DOHH2 (cell line): ENCODE results near the gene P3R3URF.

Experiments
- H3F3A ChIP-seq: fragments of 200-600 bp; sonication (generic), shearing (Covaris generic); 2 replicates; pipeline ENCODE4 v1.6.0; 2016; ENCODE audit warnings: antibody characterized with exemption, mild to moderate bottlenecking; ENCODE audit not compliant: control insufficient read depth, insufficient read depth
- H3K27ac ChIP-seq: fragments of 200-600 bp; sonication (generic); 2 replicates; pipeline ENCODE4 v1.5.1; 2014; ENCODE audit warnings: low read depth, mild to moderate bottlenecking, low read length, moderate library complexity
- H3K27me3 ChIP-seq: fragments of 200-600 bp; sonication (generic); 2 replicates; pipeline ENCODE4 v1.6.1; 2014; ENCODE audit warnings: mild to moderate bottlenecking, low read length, mixed read lengths; ENCODE audit not compliant: control insufficient read depth
- H3K36me3 ChIP-seq: fragments of 200-600 bp; sonication (generic); 2 replicates; pipeline ENCODE4 v1.6.1; 2014; ENCODE audit warnings: mild to moderate bottlenecking, low read length, moderate library complexity, mixed read lengths; ENCODE audit not compliant: control insufficient read depth
- H3K4me1 ChIP-seq: fragments of 200-600 bp; sonication (generic); 2 replicates; pipeline ENCODE4 v1.6.1; 2014; ENCODE audit warnings: mild to moderate bottlenecking, low read length, mixed read lengths; ENCODE audit not compliant: control insufficient read depth
- H3K4me2 ChIP-seq: fragments of 200-600 bp; sonication (generic); 2 replicates; pipeline ENCODE4 v1.6.0; 2014; ENCODE audit warnings: mild to moderate bottlenecking, low read length, moderate library complexity
- H3K4me3 ChIP-seq: fragments of 200-600 bp; sonication (generic); 2 replicates; pipeline ENCODE4 v1.5.1; 2014; ENCODE audit warnings: mild to moderate bottlenecking, low read length, mixed read lengths
- H3K79me2 ChIP-seq: fragments of 200-600 bp; sonication (generic); 2 replicates; pipeline ENCODE4 v1.6.1; 2014; ENCODE audit warnings: mild to moderate bottlenecking, low read length, mixed read lengths; ENCODE audit not compliant: control insufficient read depth
- H3K9me2 ChIP-seq: fragments of 200-600 bp; sonication (generic); replicated peaks from 2 replicates; pipeline ENCODE4 v1.6.1; 2014; ENCODE audit warnings: mild to moderate bottlenecking, low read length, mixed read lengths; ENCODE audit not compliant: control insufficient read depth
- H3K9me3 ChIP-seq: fragments of 200-600 bp; sonication (generic); 2 replicates; pipeline ENCODE4 v1.6.1; 2014; ENCODE audit warnings: antibody characterized with exemption, low read length, mixed read lengths; ENCODE audit not compliant: control insufficient read depth, insufficient read depth
- H4K20me1 ChIP-seq: fragments of 200-600 bp; sonication (generic); 2 replicates; pipeline ENCODE4 v1.6.0; 2014; ENCODE audit warnings: low read depth, mild to moderate bottlenecking, antibody characterized with exemption, low read length, moderate library complexity; ENCODE audit not compliant: control insufficient read depth, insufficient read depth
- EZH2phosphoT487 ChIP-seq: fragments of 200-600 bp; sonication (generic); IDR thresholded peaks from 2 replicates; pipeline ENCODE4 v1.6.1; 2017; ENCODE audit warnings: borderline replicate concordance, mild to moderate bottlenecking, antibody characterized with exemption, low read length, moderate library complexity, mixed read lengths
- TF ChIP-seq, protein P1 (sequence below): fragments of 200-600 bp; sonication (generic); IDR thresholded peaks from one replicate; pipeline ENCODE4 v1.5.1; 2014; ENCODE audit warnings: antibody characterized with exemption, mild to moderate bottlenecking, low read depth, low read length; ENCODE audit not compliant: poor library complexity, severe bottlenecking

P3R3URF gene

DNA sequence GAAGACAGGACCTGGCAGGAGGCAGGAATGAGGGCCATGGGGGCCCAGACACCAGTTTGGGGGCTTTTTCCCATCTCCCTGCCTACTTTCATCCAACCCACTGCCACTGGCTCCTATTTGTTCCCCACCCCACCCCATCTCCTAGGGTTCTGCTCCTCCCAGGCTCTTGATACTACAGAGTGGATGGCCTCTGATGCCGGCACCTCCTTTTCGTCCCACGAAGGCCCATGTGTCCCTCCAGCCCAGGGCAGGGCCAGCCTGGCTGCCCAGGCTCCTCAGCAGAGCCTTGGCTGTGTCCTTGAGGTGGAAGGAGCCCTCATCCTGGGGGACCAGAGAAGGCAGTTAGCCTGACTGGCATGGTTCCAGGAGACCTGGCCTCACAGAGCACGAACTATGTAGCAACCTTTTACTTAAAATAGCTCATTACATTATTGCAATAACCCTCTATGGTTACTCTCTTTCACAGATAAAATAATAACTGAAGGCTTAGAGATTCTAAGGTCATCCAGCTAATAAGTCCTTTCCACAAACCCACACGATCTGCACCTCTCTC is 18.4 kb upstream of the P3R3URF start:
- Histone ChIP-seq H3F3A (peaks cover 5% of the 10 kb centered on the region; the same call in 1 of the 2 replicates), H3K79me2 (peaks cover 5% of the 10 kb centered on the region), H3K9me3 (no peaks in the 10 kb centered on the region), H3K4me2 (no peak overlapping the region), H3K27me3 (no peaks in the 10 kb centered on the region), H3K4me1 (peaks cover 25% of the 10 kb centered on the region), H3K4me3 (no peak overlapping the region), H3K27ac (no peak overlapping the region), H4K20me1 (no peaks in the 10 kb centered on the region), H3K9me2 (no peaks in the 10 kb centered on the region), H3K36me3 (peaks cover 8% of the 10 kb centered on the region; the same call in 1 of the 2 replicates)
- TF ChIP-seq, protein P1, sequence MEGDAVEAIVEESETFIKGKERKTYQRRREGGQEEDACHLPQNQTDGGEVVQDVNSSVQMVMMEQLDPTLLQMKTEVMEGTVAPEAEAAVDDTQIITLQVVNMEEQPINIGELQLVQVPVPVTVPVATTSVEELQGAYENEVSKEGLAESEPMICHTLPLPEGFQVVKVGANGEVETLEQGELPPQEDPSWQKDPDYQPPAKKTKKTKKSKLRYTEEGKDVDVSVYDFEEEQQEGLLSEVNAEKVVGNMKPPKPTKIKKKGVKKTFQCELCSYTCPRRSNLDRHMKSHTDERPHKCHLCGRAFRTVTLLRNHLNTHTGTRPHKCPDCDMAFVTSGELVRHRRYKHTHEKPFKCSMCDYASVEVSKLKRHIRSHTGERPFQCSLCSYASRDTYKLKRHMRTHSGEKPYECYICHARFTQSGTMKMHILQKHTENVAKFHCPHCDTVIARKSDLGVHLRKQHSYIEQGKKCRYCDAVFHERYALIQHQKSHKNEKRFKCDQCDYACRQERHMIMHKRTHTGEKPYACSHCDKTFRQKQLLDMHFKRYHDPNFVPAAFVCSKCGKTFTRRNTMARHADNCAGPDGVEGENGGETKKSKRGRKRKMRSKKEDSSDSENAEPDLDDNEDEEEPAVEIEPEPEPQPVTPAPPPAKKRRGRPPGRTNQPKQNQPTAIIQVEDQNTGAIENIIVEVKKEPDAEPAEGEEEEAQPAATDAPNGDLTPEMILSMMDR: no peak
- no peak for TF ChIP-seq EZH2phosphoT487

DNA sequence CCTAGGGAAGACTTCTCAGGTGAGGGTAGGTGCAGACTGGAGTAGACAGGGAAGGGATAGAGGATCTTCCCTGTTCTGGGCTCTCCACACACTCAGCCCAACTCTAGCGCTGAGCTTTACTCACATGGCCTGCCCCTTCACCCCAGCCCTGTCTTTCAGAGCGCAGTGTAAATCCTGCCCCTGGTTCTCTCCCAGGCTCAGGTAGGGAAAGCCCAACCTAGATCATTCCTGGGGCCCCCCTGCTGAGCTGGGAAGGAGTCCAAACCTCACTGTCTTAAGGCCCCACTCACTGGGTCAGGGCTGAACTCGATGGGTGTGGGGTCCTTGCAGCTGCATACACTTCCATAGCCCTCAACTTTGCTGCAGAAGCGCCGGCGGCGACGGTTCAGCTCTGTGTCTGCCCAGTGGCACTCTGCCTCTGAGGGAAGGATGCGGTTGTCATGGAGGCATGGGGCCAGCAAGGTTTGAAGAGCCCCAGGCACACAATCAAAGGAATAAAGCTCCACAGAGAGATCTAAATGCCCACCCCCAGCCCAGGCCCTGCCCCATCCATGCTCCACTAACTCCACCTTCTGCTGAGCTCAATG is 17.8 kb upstream of the P3R3URF start:
- Histone ChIP-seq H4K20me1 (no peaks in the 10 kb centered on the region), H3K4me2 (no peak overlapping the region), H3K79me2 (peaks cover 5% of the 10 kb centered on the region), H3K9me3 (no peaks in the 10 kb centered on the region), H3K36me3 (peaks cover 8% of the 10 kb centered on the region; the same call in 1 of the 2 replicates), H3K4me1 (peaks cover 19% of the 10 kb centered on the region), H3K27ac (no peak overlapping the region), H3K4me3 (no peak overlapping the region), H3K27me3 (no peaks in the 10 kb centered on the region), H3K9me2 (no peaks in the 10 kb centered on the region), H3F3A (peaks cover 3% of the 10 kb centered on the region; the same call in 1 of the 2 replicates)
- no peak for TF ChIP-seq EZH2phosphoT487
- TF ChIP-seq, protein P1: no peak

DNA sequence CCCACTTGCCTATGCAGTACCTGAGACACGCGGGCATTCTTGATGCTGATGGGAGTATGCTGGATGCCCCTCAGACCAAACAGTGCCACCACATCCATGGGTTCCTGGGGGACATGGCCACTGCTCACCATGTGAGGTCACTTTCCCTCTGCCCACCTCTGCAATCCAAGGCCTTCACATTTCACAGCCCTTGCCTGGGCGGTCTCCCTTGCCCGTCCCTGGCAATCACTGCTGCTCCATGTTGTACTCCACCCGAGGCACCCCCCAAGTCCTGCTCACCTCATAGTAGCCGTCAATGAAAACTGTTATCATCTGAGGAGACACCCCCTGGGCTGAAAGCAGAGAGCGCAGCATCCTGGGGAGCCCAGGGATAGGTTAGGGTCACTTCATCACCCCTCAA is 17.0 kb upstream of the P3R3URF start:
- no peaks in the 10 kb centered on the region for H3K27me3 ChIP-seq

More for the DNA sequence above, 17.0 kb upstream of the P3R3URF start:
- no peak overlapping the region for H3K27ac ChIP-seq
- no peaks in the 10 kb centered on the region for H3K9me3 ChIP-seq
- no peaks in the 10 kb centered on the region for H3K9me2 ChIP-seq
- H3F3A ChIP-seq: no peaks in the 10 kb centered on the region
- TF ChIP-seq, protein P1: no peak
- TF ChIP-seq EZH2phosphoT487: no peak
- peaks cover 13% of the 10 kb centered on the region for H3K4me1 ChIP-seq
- H3K79me2 ChIP-seq: peaks cover 5% of the 10 kb centered on the region
- H3K36me3 ChIP-seq: peaks cover 8% of the 10 kb centered on the region; the same call in 1 of the 2 replicates
- no peaks in the 10 kb centered on the region for H4K20me1 ChIP-seq
- H3K4me2 ChIP-seq: no peak overlapping the region
- H3K4me3 ChIP-seq: no peak overlapping the region
